Skeletal muscle cell (primary cell): ENCODE measurements around the gene ZP1.
A peak's percentile ranks its signal among the peaks of the same experiment; 100 is the strongest.

Experiments
- DNase-seq: peaks from one replicate; pipeline ENCODE4 v3.0.0-alpha.2; 2010; ENCODE audit warnings: low read depth
- H3K4me3 ChIP-seq: 2 replicates; pipeline ENCODE4 v1.5.1; 2011; ENCODE audit warnings: low read depth, mild to moderate bottlenecking, control low read depth, low read length, moderate library complexity

ZP1 gene

DNA sequence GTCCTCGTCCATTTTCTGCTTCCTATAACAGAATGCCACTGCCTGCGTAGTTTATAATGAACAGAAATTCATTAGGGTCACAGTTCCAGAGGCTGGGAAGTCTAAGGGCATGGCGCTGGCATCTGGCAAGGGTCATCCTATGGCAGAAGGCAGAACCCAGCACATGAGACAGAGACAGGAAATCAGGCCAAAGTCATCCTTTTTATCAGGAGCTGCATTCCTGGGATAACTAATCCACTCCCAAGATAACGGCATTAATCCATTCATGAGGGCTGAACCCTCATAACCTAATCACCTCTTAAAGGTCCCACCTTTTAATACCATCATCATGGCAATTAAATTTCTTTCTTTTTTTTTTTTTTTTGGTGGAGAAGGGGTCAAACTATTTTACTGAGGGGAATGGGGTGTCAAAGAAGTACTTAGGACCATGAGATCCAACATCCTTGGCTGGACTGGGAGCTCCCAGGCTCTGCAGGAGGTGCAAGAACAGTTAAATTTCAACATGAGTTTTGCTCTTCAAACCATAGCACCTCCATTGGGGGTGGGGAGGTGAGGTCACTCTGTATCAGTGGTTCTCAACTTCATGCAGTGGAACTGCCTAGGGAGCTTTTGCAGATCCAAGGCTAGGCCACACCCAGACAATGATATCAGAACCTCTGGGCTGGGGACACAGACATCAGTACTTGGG is 51.1 kb downstream of the ZP1 start:
- no peak for DNase-seq

DNA sequence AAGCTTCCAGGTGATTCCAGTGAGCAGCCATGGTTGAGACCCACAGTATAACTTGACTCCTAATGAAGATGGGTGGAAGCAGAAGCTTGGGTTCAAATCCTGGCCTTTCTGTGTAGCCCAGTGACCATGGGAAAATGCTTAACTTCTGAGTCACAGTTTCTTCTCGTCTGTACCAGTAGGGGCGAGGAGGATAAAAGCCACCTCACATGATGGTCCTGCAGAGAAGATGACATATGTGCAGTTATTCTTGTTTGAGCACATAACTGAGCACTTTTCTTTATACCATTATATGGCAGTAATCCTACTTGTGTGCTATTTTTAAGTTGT is 51.6 kb downstream of the ZP1 start:
- DNase-seq, result no peak
- no peak overlapping the region for H3K4me3 ChIP-seq

More for the DNA sequence above, 51.1 kb downstream of the ZP1 start:
- no peak overlapping the region for H3K4me3 ChIP-seq

DNA sequence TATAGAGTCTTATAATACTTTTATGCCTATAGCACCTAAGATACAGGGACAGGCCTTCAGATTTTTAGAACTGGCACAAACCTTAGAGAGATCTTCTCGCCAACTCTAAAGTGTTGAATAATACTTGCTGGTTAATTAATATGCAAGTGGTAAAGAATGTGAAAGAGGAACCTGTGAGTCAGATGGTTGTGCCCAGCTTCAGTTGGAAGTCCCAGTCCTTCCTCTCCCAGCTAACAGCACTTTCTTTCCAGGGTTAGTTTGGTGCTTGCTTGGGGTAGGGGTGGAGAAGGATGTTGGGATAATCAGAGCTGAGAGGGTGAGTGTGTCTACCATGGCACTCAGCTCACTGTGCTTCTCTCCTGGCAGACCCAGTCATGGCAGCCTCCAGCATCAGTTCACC is 52.0 kb downstream of the ZP1 start:
- no peak for DNase-seq
- H3K4me3 ChIP-seq, result no peak overlapping the region

DNA sequence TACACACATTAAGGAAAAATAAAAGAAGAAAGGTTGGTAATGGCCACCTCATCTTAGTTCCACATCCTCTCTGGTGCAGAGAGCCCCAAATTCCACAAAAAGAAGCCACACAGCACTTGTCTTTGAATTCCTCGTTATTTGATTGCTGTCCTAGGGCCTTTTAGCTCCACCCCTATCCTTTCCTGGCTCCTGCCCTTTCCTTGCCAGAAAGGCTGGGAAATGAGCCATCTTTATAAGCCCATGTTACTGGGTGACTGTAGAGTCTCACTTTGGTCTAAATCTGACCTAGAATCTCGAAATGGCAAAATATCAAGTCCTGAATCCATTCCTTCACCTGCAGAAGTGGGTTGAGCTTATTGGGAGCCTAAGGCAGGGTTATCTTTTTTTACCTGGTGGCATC is 52.6 kb downstream of the ZP1 start:
- no peak overlapping the region for H3K4me3 ChIP-seq
- no peak for DNase-seq

DNA sequence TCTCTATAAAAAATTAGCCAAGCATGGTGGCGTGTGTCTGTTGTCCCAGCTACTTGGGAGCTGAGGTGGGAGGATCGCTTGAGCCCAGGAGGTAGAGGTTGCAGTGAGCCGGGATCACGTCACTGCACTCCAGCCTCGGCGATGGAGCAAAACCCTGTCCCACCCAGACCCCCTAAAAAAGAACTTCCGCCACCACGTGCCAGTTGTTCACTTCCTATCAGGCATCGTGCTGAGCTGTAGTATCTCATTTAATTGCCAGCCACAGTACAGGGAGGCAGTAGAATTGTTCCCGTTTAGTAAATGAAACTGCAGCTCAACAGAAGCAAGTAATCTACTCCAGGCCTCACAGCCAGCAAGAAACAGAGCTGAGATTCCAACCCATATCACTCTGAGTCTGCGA is 53.9 kb downstream of the ZP1 start:
- DNase-seq, result no peak
- no peak overlapping the region for H3K4me3 ChIP-seq

DNA sequence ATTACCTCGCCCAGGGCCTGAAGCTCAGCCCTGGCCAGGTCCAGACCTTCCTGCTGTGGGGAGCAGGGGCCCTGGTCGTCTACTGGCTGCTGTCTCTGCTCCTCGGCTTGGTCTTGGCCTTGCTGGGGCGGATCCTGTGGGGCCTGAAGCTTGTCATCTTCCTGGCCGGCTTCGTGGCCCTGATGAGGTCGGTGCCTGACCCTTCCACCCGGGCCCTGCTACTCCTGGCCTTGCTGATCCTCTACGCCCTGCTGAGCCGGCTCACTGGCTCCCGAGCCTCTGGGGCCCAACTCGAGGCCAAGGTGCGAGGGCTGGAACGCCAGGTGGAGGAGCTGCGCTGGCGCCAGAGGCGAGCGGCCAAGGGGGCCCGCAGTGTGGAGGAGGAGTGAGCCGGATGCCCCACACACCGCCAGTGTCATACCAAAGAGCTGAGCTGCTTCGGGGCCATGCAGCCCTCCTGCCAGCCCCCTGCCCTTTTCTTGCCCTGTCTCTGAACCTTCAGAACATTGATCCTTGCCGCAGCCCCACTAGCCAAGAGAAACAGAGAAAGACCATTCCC is 54.5 kb downstream of the ZP1 start:
- DNase-seq, result no peak
- no peak overlapping the region for H3K4me3 ChIP-seq

DNA sequence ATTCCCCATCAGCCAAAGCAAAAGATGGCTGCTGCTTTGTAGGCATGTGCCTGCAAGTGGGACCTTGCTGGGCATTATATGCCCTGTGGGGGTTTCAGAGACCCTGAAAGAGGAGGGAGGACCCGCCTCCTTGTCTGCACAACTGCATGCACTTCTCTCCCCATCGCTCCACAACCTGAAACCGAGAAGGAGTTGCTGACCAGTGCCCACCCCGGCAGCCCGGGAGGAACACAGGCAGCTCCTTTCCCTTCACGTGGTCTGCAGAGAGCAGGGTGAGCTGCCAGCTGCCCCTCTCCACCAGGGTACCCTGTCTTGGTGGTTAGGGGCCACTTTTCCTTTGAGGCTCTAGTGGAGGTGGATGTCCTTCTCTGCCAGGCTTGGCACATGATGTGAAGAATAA is 55.6 kb downstream of the ZP1 start:
- no peak overlapping the region for H3K4me3 ChIP-seq
- DNase-seq, result no peak

DNA sequence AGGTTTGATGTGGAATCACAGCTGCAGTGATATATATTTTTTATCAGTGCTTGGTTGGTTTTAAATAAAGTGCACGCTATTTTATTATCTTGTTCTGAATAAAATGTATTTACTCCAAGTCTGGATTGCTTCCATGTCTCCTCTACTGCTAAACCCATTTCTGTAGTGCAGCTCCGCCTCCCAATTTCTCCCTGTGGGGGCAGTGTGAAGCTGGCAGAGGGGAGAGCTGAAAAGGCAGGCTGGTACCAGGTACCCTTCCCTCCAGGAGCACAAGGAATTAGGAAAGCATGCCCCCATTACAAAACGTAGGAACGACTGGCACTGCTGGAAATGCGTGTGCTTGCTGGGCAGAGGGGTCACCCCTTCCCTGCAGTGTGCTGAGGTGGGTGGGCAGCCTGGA is 56.0 kb downstream of the ZP1 start:
- DNase-seq, result no peak
- H3K4me3 ChIP-seq, result no peak overlapping the region

DNA sequence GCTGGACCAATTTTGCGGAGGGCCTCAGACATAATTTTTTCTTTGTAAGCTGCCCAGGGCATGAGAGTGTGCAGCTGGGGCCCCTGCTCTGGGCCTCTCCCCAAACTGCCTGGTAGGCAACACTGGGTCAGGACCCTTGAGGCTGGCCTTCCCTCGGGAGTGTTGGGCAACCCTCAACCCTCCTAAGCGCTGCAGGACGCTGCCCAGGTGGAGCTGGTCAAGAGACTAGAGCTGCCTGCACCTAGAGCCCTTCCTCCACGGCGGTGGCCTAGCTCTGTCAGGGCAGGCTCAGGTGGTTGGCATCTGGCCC is 56.4 kb downstream of the ZP1 start:
- peak overlapping the region; percentile 82 for H3K4me3 ChIP-seq
- DNase-seq, result no peak

DNA sequence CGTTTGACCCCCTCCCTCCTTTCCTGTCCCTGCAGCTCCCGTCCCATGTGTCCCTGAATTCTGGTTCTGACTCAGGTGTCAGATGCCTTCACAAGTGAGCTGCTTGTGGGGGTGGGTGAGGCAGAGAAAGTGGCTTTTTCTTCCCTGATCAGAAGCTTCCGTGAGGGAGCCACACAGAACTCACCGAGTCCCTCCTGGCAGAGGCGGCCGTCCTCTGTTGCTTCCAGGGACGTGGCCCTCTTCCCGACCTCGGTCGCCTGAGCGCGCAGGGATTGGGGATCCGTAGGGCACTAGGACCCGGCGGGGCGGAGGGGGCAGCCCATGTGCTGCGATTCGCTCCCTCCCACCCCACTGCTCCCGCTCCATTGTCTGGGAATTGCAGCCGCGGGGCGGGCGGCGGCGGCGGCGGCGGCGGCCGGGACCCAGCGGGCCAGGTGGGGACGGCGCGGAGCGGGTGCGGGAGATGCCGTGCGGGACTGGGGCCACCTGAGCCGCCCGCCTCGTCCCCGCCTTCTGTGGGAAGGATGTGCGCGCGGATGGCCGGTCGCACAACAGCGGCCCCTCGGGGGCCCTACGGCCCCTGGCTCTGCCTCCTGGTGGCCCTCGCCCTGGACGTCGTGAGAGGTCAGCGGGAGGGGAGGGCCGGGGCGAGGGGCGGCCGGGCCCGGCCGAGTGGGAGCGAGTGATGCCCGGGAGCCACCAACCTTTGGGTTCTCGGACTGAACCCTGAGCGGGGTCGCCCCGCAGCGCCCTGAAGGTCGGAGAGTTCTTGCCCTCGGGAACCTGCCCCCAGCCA is 57.0 kb downstream of the ZP1 start, which contains the start of gene TMEM132A:
Gene TMEM132A, plus strand, starts transcription at position 351 of the 796 bp plus-strand sequence. Its CDS starts 174 bp downstream, at position 525.
- H3K4me3 ChIP-seq, result peak within 1 kb of the TSS; percentile 82
- DNase-seq, result peak; percentile 8
